ENCODE results near the gene PIK3C3.

DNA sequence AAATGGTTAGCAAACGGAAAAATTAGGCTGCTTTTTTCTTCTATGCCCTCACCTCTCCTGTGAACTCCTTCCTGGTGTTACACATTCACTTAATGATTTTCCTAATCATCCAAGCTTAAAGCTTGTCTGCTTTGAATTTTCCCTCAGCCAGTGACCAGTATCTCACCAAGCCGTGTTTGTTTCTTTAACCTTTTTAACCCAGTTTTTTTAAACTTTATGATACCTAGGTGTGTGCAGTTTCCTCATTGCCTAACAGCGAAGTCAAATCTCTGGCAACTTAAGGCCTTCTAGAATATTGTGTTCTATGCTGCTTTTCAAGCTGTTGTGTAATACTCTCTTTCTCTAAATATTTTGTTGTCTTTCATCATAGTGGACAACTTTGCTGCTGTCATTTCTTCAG, 113.0 kb downstream of the PIK3C3 start:
- TF ChIP-seq EZH2phosphoT487 (IDR thresholded peaks at IDR 0.05; ENCODE audit: borderline replicate concordance, low read depth, low read length) (no peak), CTCF (conservative IDR thresholded peaks at IDR 0.05; ENCODE audit: low read length) (no peak)

Data from OCI-LY7 (cell line).